NCI-H510A (cell line): Measurements from ENCODE around the gene SLC35B2.
A peak's percentile ranks its signal among the peaks of the same experiment; 100 is the strongest.

ENCODE experiments used
- DNase-seq: peaks from one replicate; lab custom pipeline; 2025; lab: John Stamatoyannopoulos, UW

Gene SLC35B2

GRCh38 chr6:44221291-44221960 is 35.9 kb downstream of the SLC35B2 start:
- DNase-seq, result peak; percentile 36

GRCh38 chr6:44220913-44221290 is 36.4 kb downstream of the SLC35B2 start:
- no peak for DNase-seq

GRCh38 chr6:44219815-44220784 is 37.2 kb downstream of the SLC35B2 start:
- no peak for DNase-seq

DNA sequence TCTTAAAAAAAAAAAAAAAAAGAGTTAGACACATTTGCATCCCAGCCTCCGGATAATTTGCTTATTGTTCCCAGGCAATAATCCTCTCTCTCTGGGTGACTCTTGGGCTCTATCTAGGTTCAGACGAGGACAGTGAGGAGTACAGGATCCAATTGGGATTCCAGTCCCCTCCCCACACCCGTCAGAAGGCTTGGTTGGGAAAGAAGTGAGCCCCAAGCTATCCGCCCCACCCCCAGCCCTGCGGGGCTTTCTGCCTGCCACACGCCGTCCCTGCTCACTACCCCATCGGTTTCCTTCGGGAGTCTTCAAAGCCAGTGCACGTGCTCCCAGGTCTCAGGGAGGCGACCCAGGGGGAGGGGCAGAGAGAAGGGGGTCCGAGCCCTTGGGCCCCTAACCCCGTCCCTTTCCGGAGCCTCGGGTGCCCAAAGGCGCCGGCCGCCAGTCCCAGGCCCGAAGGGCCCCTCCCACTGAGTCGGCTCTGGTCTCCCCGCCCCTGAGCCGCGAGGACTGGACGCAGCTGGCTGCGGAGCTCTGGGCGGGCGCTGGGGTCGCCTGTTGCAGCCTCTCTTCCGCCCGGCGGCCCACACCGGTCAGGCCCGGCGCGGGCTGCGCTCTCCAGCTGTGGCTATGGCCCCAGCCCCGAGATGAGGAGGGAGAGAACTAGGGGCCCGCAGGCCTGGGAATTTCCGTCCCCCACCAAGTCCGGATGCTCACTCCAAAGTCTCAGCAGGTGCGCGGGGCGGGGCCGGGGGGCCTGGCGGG is 38.1 kb downstream of the SLC35B2 start:
- DNase-seq, result peak; percentile 90

DNA sequence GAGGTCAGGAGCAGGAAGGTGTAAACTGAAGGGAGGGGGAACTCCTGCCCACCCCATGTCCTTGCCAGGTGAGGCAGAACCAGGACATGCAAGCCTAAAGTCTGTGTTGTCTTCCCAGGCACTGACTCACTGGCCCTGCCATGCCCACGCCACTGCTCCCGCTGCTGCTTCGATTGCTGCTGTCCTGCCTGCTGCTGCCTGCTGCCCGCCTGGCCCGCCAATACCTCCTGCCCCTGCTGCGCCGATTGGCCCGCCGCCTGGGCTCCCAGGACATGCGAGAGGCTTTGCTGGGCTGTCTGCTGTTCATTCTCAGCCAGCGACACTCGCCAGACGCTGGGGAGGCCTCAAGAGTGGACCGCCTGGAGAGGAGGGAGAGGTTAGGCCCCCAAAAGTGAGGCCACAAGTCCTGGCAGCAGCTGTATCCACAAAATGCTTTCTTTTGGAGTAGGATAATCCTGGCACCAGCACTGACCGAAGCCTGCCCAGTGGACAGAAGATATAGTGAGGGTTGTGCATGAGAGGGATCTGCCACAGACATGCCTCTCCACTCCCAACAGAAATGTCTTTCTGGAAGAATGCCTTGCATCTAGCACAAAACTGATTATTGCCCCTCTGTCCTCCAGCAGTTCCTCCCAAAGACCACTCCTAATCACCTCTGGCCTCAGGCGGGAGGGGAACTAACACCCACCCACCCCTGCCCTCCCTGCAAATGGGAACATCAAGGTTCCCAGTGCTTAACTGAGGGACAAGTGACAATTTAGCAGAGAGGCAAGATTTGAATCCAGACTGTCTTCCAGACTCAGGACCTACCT is 39.8 kb downstream of the SLC35B2 start:
- DNase-seq, result no peak

DNA sequence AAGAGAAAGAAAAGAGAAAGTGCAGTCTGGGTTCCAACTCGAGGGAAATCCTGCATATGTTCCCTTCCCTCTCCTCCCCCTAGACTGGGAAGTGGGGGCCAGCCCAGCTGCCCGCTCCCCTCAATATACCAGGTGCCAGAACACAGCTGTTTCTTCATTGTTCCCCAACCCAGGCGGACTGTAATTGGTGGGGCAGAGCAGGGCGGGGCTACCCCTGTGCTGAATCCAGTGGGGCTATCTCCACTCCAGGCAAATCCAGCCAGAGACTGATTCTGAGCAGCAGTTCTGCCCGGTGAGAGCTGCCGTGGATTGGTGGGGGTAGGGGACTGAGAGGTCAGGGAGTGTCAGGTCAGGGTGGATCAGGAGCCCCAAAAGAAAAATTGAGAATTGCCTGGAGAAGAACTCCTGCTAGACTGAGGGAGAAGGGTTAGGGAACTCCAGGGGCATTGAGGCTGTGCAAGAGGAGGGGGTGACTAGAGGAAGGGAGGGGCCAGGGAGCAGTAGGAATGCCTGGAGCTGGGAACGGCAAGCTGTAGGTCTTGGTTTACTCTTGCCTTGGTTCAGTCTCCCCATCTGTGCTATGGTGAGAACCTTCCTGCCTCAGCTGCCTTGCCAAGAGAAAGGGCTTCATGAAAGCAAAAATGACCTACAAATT is 40.5 kb downstream of the SLC35B2 start, which contains the start of gene MYMX:
Gene MYMX (plus strand): TSS at position 250 of the 655 bp plus-strand sequence. CDS start 546 bp downstream, outside the sequence.
- DNase-seq, result no peak

DNA sequence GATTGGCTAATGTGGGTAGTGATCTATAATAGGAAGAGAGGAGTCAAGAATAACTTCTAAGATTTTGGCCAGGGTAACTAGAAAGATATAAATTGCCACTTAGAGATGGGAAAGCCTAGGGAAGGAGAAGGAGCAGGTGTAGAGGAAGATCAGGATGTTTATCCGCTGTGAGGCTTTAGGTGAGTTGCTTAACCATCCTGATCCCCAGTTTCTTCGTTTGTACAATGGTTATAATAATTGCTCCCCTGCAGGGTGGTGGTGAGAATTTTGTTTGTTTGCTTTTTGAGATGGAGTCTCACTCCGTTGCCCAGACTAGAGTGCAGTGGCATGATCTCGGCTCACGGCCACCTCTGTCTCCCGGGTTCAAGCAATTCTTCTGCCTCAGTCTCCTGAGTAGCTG is 43.0 kb downstream of the SLC35B2 start:
- no peak for DNase-seq

DNA sequence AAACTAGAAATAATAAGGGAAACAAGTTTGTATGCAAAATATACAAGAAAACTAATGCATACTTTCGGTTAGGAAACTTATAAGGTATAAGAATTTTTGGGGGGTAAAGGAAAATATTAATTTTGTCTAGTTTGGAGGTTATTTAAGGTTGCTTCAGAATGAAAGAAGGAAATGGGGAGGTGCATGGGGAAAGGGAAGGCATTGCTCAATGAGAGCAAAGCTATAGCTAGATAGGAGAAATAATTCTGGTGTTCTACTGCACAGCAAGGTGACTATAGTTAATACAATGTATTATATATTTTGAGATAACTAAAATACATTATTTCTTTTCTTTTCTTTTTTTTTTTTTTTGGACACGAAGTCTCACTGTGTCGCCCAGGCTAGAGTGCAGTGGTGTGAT is 46.0 kb downstream of the SLC35B2 start:
- no peak for DNase-seq

- DNase-seq, result no peak
Measured at GRCh38 chr6:44207966-44208365, 49.4 kb downstream of the SLC35B2 start.
